GM18502 (cell line): ENCODE results near the gene IRF9.

ENCODE experiments used
- ATAC-seq: cut with Tn5 transposase; IDR thresholded peaks from one replicate; pipeline ENCODE4 v1.9.1; 2021; ENCODE audit warnings: mild to moderate bottlenecking; ENCODE audit not compliant: unreplicated experiment, poor library complexity

Gene IRF9

GRCh38 chr14:24172261-24172860 lies 11.3 kb downstream of the IRF9 start:
- no peak for ATAC-seq

GRCh38 chr14:24172871-24173281 lies 11.8 kb downstream of the IRF9 start:
- ATAC-seq: no peak

DNA sequence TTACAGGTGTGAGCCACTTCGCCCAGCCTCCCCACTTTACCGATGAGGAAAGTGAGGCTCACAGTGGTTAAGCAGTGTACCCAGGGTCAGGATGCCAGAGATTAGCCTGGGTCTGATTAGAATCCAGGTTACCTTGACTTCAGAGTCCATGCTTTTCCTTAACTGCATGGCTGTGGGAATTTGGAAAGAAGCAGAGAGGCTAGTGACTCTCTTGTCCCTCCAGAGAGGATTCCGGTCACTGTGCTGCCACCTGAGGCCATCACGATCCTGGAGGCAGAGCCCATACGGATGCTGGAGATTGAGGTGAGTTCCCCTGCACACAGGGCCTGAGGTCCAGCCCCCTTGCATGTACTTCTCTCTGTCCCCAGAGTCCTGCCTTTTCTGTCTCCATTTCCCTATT lies 15.5 kb downstream of the IRF9 start:
- ATAC-seq: no peak

DNA sequence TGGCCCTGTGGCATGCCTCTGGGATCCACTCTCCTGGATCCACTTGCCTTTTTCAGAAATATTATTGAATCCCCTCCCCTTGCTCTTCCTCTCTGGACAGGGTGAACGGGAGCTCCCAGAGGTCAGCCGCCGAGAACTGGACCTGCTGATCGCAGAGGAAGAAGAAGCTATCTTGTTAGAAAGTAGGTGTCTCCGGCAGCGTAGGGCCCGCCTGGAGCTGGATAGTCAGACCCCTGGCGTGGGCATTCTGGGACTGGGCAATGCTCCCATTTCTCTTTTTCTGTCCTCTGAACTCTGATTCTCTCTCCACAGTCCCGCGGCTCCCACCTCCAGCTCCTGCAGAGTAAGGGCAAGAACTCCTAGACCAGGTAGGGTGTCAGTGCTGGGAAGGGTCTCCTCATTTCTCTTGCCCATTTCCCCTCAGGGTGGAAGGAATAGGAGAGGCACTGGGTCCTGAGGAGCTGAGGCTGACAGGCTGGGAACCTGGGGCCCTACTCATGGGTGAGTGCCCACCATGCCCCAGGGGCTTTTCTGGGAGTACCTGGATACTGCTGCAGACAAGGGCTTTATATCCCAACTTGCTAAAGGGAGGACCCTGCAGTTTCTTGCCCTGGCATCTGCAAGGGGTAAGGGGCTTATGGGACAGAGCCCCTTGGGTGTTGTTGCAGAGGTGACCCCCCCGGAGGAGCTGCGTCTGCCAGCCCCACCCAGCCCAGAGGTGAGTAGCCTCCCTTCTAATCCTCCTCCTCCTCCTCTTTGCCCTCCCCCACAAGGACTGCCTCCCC lies 16.2 kb downstream of the IRF9 start:
- ATAC-seq: no peak

GRCh38 chr14:24177891-24178290 lies 16.8 kb downstream of the IRF9 start:
- ATAC-seq: no peak

- ATAC-seq: no peak
These were observed 17.5 kb downstream of the IRF9 start for GRCh38 chr14:24178399-24179178.

GRCh38 chr14:24179294-24179960 lies 18.4 kb downstream of the IRF9 start:
- no peak for ATAC-seq

- no peak for ATAC-seq
These were observed 19.1 kb downstream of the IRF9 start for GRCh38 chr14:24179961-24180796.

- no peak for ATAC-seq
These were observed 20.5 kb downstream of the IRF9 start for GRCh38 chr14:24181371-24182077.

DNA sequence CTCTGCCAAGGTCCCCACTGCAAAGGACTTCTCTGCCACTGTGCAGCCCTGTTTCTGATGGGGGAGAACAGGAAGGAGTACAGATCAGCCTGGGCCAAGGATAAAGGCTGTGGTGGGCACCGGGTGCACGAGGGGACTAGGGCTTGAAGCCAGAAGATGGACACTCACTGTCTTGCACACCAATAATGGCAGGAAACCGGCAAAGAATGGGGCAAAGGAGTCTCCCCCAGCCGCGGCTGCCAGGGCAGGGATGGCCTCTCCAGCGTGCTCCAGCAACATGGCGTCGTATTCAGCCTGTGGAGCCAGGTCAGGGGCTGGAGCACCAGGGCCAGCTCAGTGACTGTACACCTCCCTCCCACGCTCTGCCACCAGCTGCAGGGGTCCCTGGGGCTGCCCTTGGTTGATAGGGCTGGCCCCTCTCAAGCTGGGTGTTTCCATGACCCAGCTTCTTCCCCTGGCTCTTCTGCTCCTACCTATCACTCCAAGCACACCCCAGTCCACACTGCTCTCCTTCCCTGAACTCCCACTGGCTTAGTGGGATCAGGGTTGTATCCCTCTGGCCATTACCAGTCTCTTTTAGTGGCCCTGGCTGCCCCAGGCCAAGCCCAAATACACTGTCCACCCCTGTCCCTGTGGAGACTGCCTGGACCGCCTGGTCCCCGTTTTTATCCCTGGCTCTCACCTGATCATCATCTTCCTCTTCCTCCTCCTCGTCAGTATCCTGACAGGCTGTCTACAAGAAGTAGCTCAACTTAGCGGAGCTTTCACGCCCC lies 21.2 kb downstream of the IRF9 start:
- ATAC-seq: no peak

- no peak for ATAC-seq
These were observed 22.0 kb downstream of the IRF9 start for GRCh38 chr14:24183014-24183481.

GRCh38 chr14:24184104-24184970 lies 23.3 kb downstream of the IRF9 start:
- ATAC-seq: no peak

- no peak for ATAC-seq
These were observed 24.0 kb downstream of the IRF9 start for GRCh38 chr14:24185026-24185425.

GRCh38 chr14:24185741-24186140 lies 24.7 kb downstream of the IRF9 start:
- ATAC-seq: no peak

GRCh38 chr14:24186831-24187538 lies 25.9 kb downstream of the IRF9 start:
- no peak for ATAC-seq

DNA sequence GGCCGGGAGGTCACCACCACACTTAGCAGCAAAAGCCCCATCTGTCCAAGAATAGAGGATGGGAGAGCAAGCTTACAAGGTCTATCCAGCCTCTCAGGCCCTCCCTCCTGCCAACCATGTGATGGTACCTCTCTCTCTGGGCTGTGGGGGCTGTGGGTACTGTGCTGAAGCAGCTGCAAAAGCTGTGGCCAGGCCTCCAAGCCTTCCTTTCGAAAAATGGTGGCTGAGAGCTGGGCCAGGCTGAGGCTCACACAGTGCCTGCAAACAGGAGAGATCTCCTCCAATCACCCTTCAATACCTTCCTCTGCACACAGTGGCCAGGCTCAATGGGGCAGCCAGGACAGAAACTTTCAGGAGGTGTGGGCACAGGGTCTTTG lies 26.5 kb downstream of the IRF9 start:
- ATAC-seq: no peak
